ENCODE results near the gene SNX3.
A peak's percentile ranks its signal among the peaks of the same experiment; 100 is the strongest.

GRCh38 chr6:108163644-108164542 lies 96.9 kb downstream of the SNX3 start:
- no peak for TF ChIP-seq CTCF (IDR thresholded peaks at IDR 0.05; ENCODE audit: poor library complexity)
- peak; percentile 81 for TF ChIP-seq EZH2phosphoT487 (IDR thresholded peaks at IDR 0.05; ENCODE audit: low read depth, severe bottlenecking, unreplicated experiment)
- TF ChIP-seq EZH2 (IDR thresholded peaks at IDR 0.05; ENCODE audit: borderline replicate concordance): peak; percentile 20
